Measurements from ENCODE around the gene KLHL18. TPM values are rescaled to one million over a fixed set of nuclear protein-coding genes. Genes with fewer than 3 reads are reported as not detected.
A peak's percentile ranks its signal among the peaks of the same experiment; 100 is the strongest.
"Not testable (repeated sequence)": the region's sequence is repeated elsewhere in the genome, so short reads cannot be mapped to it uniquely, and the experiment has no call there.

KLHL18 gene
- total RNA-seq, 6 experiments from 2014 or later = 4.3 to 11.4 (median 8.1) TPM

GRCh38 chr3:47251689-47252088 lies 31.1 kb upstream of the KLHL18 start:
- Histone ChIP-seq H3K4me3 (no peak overlapping the region), H3K4me1 (peaks cover 0 to 15% (median 4%) of the 10 kb centered on the region in 4 donors), H3K27ac (peak overlapping the region in 1 of 3 donors; percentile 58), H3K36me3 (no peaks in the 10 kb centered on the region), H3K9me3 (no peaks in the 10 kb centered on the region), H3K27me3 (no peaks in the 10 kb centered on the region)
- DNase-seq = no peak
- ATAC-seq = no peak
- WGBS (ENCODE audit: insufficient coverage, low coverage, low lambda C conversion rate, missing lambda C conversion rate) = 38% methylated on average over 5 of the region's 5 CpGs
- no peak for TF ChIP-seq POLR2A (IDR thresholded peaks at IDR 0.05)
- intact Hi-C loops (cut with DNase I) = no loop called here

GRCh38 chr3:47256331-47256730 lies 26.4 kb upstream of the KLHL18 start:
- H3K4me1 ChIP-seq; H3K27me3 ChIP-seq; ATAC-seq; intact Hi-C loops (cut with DNase I); DNase-seq; H3K27ac ChIP-seq; H3K36me3 ChIP-seq; H3K4me3 ChIP-seq; H3K9me3 ChIP-seq: not testable (repeated sequence)
- 65% methylated on average over 12 of the region's 25 CpGs for WGBS (ENCODE audit: insufficient coverage, low coverage, low lambda C conversion rate, missing lambda C conversion rate)

- H3K27me3 ChIP-seq = no peaks in the 10 kb centered on the region
- H3K4me1 ChIP-seq = no peaks in the 10 kb centered on the region
- H3K4me3 ChIP-seq = no peak overlapping the region
- DNase-seq = no peak
- 100% methylated on average over 1 of the region's 3 CpGs for WGBS (ENCODE audit: insufficient coverage, low coverage, low lambda C conversion rate, missing lambda C conversion rate)
- ATAC-seq = no peak
- no peaks in the 10 kb centered on the region for H3K36me3 ChIP-seq
- no peak for TF ChIP-seq POLR2A (IDR thresholded peaks at IDR 0.05)
- no peak for TF ChIP-seq CTCF (IDR thresholded peaks at IDR 0.05)
- no peaks in the 10 kb centered on the region for H3K9me3 ChIP-seq
- no peak overlapping the region for H3K27ac ChIP-seq
- intact Hi-C loops (cut with DNase I) = no loop called here
Measured at GRCh38 chr3:47259114-47259513, 23.6 kb upstream of the KLHL18 start.

- DNase-seq = no peak
- intact Hi-C loops (cut with DNase I) = no loop called here
Measured at GRCh38 chr3:47260605-47261004, 22.1 kb upstream of the KLHL18 start.

GRCh38 chr3:47261301-47261700 lies 21.4 kb upstream of the KLHL18 start:
- TF ChIP-seq CTCF (IDR thresholded peaks at IDR 0.05) = no peak
- no peak for TF ChIP-seq POLR2A (IDR thresholded peaks at IDR 0.05)
- H3K9me3 ChIP-seq = no peaks in the 10 kb centered on the region
- intact Hi-C loops (cut with DNase I) = no loop called here
- no peak for DNase-seq
- no peak for ATAC-seq
- no peak overlapping the region for H3K27ac ChIP-seq
- no peak overlapping the region for H3K4me3 ChIP-seq
- H3K36me3 ChIP-seq = no peaks in the 10 kb centered on the region
- no peaks in the 10 kb centered on the region for H3K4me1 ChIP-seq
- WGBS (ENCODE audit: insufficient coverage, low coverage, low lambda C conversion rate, missing lambda C conversion rate) = 93% methylated on average over 3 of the region's 3 CpGs
- H3K27me3 ChIP-seq = no peaks in the 10 kb centered on the region

More at GRCh38 chr3:47260605-47261004, 22.1 kb upstream of the KLHL18 start:
- TF ChIP-seq POLR2A (IDR thresholded peaks at IDR 0.05) = no peak
- no peak for TF ChIP-seq CTCF (IDR thresholded peaks at IDR 0.05)
- WGBS (ENCODE audit: insufficient coverage, low coverage, low lambda C conversion rate, missing lambda C conversion rate) = 83% methylated on average over 2 of the region's 4 CpGs
- H3K27ac ChIP-seq = no peak overlapping the region
- no peak for ATAC-seq
- no peak overlapping the region for H3K4me3 ChIP-seq
- no peaks in the 10 kb centered on the region for H3K9me3 ChIP-seq
- no peaks in the 10 kb centered on the region for H3K27me3 ChIP-seq
- H3K36me3 ChIP-seq = no peaks in the 10 kb centered on the region
- H3K4me1 ChIP-seq = no peaks in the 10 kb centered on the region

- no peak for DNase-seq
- Histone ChIP-seq H3K4me1 (no peaks in the 10 kb centered on the region), H3K27ac (no peak overlapping the region), H3K9me3 (no peaks in the 10 kb centered on the region), H3K36me3 (no peaks in the 10 kb centered on the region), H3K4me3 (no peak overlapping the region), H3K27me3 (no peaks in the 10 kb centered on the region)
- TF ChIP-seq POLR2A (IDR thresholded peaks at IDR 0.05) (no peak), CTCF (IDR thresholded peaks at IDR 0.05) (no peak)
- intact Hi-C loops (cut with DNase I) = no loop called here
- no peak for ATAC-seq
- WGBS (ENCODE audit: insufficient coverage, low coverage, low lambda C conversion rate, missing lambda C conversion rate) = 80% methylated on average over 1 of the region's 1 CpG
Measured at GRCh38 chr3:47265008-47265407, 17.7 kb upstream of the KLHL18 start.
